ENCODE data around the gene ALPG.
"Not testable (repeated sequence)": the region's sequence is repeated elsewhere in the genome, so short reads cannot be mapped to it uniquely, and the experiment has no call there.

ALPG gene

GRCh38 chr2:232419245-232420072 is 12.8 kb downstream of the ALPG start:
- DNase-seq (ENCODE audit: low spot score) = no peak

GRCh38 chr2:232420073-232420454 is 13.4 kb downstream of the ALPG start:
- no peak for DNase-seq (ENCODE audit: low spot score)

- DNase-seq (ENCODE audit: low spot score) = no peak
Measured at GRCh38 chr2:232420463-232421188, 14.0 kb downstream of the ALPG start.

GRCh38 chr2:232421189-232421785 is 14.6 kb downstream of the ALPG start:
- DNase-seq (ENCODE audit: low spot score) = no peak

DNA sequence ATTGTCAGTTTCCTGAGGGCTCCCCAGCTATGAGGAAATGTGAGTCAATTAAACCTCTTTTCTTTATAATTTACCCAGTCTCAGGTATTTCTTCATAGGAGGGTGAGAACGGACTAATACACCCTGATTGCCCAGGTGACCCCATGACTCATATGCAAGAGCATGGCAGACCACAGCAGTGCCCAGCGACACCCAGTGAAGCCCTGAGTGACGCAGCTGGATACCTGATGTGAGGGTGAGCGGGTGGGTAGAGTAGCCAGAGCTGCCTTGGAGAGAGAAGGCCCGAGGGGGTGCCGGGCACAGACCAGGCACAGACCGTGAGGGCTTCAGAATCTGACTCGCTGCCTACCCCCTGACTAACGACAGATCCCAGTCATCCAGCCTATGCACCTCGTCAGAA is 15.4 kb downstream of the ALPG start:
- no peak for DNase-seq (ENCODE audit: low spot score)

DNA sequence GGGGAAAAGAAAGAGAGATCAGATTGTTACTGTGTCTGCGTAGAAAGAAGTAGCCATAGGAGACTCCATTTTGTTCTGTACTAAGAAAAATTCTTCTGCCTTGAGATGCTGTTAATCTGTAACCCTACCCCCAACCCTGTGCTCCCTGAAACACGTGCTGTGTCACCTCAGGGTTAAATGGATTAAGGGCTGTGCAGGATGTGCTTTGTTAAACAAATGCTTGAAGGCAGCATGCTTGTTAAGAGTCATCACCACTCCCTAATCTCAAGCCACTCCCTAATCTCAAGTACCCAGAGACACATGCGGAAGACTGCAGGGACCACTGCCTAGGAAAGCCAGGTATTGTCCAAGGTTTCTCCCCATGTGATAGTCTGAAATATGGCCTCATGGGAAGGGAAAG is 16.4 kb downstream of the ALPG start:
- DNase-seq (ENCODE audit: low spot score) = not testable (repeated sequence)

- not testable (repeated sequence) for DNase-seq (ENCODE audit: low spot score)
Measured at GRCh38 chr2:232423407-232423806, 16.8 kb downstream of the ALPG start.

DNA sequence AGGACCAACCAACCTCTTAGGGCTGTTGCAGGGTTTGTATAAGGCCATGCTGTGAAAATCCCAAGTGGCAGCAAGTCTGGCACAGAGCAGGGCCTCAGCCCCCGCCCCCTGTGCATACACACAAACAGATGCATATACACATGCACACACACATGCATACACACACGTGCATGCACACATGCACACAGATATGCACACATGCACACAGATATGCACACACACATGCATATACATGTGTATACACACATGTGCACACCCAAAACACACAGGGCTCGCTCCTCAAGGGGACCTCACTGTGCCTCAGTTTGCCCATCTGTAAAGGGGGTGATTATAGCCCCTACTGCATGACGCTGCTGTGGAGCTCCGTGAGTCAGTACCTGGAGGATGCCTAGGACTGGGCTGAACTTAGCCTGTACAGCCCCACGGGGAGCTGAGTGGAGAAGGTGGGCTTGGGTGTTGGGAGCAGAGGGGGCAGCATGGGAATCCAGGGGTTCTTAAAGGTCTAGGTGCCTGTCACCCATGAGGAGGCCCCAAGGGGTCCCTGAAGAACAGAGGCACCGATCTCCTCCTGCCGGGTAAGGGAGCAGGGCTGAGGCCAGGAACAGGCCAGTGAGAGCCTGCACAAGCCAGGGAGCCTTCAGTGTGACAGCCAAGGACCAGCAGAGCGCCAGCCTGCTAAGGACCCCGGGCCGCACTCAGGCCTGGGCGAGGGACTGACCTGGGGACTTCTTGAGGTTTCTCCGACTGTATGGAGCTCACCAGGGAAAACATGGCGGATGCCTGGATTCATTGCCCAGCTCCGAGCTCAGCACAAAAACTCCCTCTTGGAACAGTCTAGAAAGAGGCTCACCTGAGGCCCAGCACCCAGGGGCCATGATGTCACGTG is 25.3 kb downstream of the ALPG start:
- no peak for DNase-seq (ENCODE audit: low spot score)

GRCh38 chr2:232432598-232433184 is 26.0 kb downstream of the ALPG start:
- DNase-seq (ENCODE audit: low spot score) = no peak

DNA sequence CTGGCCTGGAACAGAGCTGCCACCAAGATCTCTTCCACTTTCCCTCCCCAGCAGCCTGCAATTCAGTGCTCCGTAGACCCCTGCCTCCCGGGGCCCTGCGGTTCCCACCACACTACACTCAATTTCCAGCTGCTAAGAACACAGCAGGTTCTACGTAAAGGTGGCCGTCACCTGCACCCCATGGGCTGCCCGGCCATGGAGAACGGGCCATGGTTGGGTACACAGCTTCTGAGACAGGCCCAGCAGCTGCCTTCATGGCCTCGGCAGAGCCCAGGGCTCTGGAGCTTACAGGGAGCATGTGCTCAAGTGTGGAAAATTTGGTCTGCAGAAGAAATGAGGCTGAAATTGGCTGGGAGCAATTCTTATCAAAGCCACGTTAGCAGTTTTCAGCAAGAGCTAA is 27.0 kb downstream of the ALPG start:
- DNase-seq (ENCODE audit: low spot score) = not testable (repeated sequence)

GRCh38 chr2:232434091-232434490 is 27.4 kb downstream of the ALPG start:
- no peak for DNase-seq (ENCODE audit: low spot score)

DNA sequence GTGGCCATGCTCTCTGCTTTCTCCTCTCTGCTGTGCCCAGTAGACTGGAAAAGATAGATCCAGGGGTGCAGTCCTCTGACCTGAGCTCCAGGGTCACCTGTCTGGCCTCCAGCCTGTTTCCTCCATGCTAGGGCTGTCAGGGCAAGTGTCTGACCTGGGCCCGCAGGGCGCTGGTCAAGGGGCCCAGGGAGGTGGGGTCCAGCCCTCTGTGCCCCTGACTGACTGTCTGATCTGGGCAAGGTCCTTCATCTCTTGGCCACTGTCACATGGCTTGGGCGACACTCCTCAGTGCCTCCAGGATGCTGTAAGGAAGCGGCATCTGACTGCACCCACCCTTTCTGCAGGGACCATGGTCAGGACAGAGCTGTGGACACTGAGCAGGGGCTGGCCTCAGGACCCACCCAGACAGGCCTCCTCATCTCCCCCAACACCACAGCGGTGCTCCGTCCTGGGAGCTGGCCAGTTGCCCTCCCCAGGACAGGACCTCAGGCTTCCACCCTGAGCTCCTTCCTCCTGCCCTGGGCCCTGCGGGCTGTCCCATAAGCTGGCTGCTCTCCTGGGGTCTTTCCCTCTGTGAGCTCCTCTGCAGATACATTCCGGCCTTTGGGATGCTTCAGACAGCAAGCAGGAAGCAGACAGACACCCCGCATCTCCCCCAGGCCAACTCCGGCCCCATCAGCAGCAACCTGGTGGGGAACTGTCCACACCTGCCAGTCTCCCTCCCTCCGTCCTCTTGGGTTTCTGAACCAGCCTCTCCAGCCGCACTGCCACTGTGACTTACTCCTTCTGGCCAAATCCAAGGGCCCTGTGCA is 28.1 kb downstream of the ALPG start:
- no peak for DNase-seq (ENCODE audit: low spot score)

GRCh38 chr2:232435375-232435648 is 28.7 kb downstream of the ALPG start:
- DNase-seq (ENCODE audit: low spot score) = no peak

DNA sequence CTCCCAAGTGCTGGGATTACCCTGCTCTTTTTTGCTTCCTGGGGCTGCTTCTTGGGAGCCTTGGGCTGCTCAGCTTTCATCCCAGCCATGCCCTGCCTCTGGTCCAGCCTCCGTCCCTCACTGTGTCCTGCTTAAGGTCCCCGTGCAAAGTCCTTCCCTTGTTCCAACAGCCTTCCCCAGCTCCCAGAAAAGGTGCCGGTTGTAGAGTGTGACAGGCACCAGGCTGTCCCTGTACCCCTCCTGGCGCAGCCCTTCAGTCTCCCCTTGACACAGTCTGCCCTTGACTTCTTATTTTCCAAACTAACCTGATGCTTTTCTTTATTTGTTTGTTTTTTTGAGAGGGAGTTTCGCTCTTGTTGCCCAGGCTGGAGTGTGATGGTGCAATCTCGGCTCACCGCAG is 29.2 kb downstream of the ALPG start:
- DNase-seq (ENCODE audit: low spot score) = no peak

GRCh38 chr2:232436381-232437194 is 29.9 kb downstream of the ALPG start:
- no peak for DNase-seq (ENCODE audit: low spot score)

- no peak for DNase-seq (ENCODE audit: low spot score)
Measured at GRCh38 chr2:232437195-232437571, 30.5 kb downstream of the ALPG start.

DNA sequence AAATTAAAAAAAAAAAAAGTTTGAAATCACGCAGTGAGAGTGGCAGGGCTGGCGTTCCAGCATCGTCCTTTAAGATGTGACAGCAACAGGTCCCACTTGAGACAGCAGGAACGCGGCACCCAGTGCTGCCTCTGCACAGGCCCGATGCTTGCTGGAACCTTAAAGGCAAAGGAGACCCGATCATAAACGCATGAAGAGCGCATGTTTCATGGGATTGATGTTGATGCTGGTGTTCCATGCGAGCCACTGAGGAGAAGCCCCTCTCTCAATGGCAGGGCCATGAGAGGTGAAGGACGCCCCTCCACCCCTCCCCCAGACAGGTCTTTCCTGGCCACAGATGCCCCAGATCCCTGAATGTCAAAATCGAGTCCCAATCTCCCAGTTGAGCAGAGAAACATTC is 31.4 kb downstream of the ALPG start:
- no peak for DNase-seq (ENCODE audit: low spot score)

GRCh38 chr2:232438951-232439757 is 32.5 kb downstream of the ALPG start:
- no peak for DNase-seq (ENCODE audit: low spot score)

DNA sequence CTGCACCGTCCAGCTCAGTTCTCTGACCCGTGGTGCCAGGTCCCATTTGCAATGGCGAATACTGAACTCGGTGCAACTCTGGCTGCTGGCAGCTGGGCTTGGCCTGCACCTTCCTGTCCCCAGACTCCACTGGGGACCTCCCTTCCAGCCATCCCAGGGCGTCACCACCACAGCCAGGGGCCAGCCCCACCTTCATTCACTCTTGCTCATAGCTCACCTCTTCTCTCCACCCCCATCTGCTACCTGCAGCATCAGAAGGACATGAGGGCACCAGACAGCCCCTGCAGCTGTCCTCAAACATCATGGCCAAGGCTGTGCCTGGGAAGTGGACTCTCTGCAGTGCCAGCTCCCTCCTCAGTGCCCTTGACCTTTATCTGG is 33.1 kb downstream of the ALPG start:
- DNase-seq (ENCODE audit: low spot score) = no peak

Data from CD4-positive, alpha-beta T cell treated with Interleukin-6 at 100 ng/mL for 8 hours (primary cell).